GM19238 (cell line): ENCODE results near the gene PHACTR1.

Experiments used
- DNase-seq: peaks from one replicate; pipeline ENCODE4 v3.0.0; 2011; ENCODE audit warnings: low spot score; ENCODE audit not compliant: insufficient read length

PHACTR1 gene

GRCh38 chr6:12947967-12948366, 231.4 kb downstream of the PHACTR1 start:
- DNase-seq = no peak

GRCh38 chr6:12950976-12951375, 234.4 kb downstream of the PHACTR1 start:
- no peak for DNase-seq

GRCh38 chr6:12951415-12951814, 234.8 kb downstream of the PHACTR1 start:
- no peak for DNase-seq

- DNase-seq = no peak
Observed at GRCh38 chr6:12952318-12952717, 235.8 kb downstream of the PHACTR1 start.

- no peak for DNase-seq
Observed at GRCh38 chr6:12955956-12956355, 239.4 kb downstream of the PHACTR1 start.

- DNase-seq = no peak
Observed at GRCh38 chr6:12956991-12957320, 240.4 kb downstream of the PHACTR1 start.

GRCh38 chr6:12957321-12958051, 240.9 kb downstream of the PHACTR1 start:
- no peak for DNase-seq

- DNase-seq = no peak
Observed at GRCh38 chr6:12958052-12958706, 241.6 kb downstream of the PHACTR1 start.

GRCh38 chr6:12961761-12962160, 245.2 kb downstream of the PHACTR1 start:
- DNase-seq = no peak

- DNase-seq = no peak
Observed at GRCh38 chr6:12962529-12962928, 246.0 kb downstream of the PHACTR1 start.

- DNase-seq = no peak
Observed at GRCh38 chr6:12962987-12963386, 246.4 kb downstream of the PHACTR1 start.

GRCh38 chr6:12963567-12963966, 247.0 kb downstream of the PHACTR1 start:
- DNase-seq = no peak

GRCh38 chr6:12967686-12968085, 251.1 kb downstream of the PHACTR1 start:
- DNase-seq = no peak

GRCh38 chr6:12968290-12968689, 251.7 kb downstream of the PHACTR1 start:
- no peak for DNase-seq

- DNase-seq = no peak
Observed at GRCh38 chr6:12968839-12969558, 252.4 kb downstream of the PHACTR1 start.

- no peak for DNase-seq
Observed at GRCh38 chr6:12969966-12970365, 253.4 kb downstream of the PHACTR1 start.

- DNase-seq = no peak
Observed at GRCh38 chr6:12973386-12973785, 256.8 kb downstream of the PHACTR1 start.

- no peak for DNase-seq
Observed at GRCh38 chr6:12974551-12974950, 258.0 kb downstream of the PHACTR1 start.

- no peak for DNase-seq
Observed at GRCh38 chr6:12976366-12976765, 259.8 kb downstream of the PHACTR1 start.

GRCh38 chr6:12977206-12977605, 260.6 kb downstream of the PHACTR1 start:
- no peak for DNase-seq

GRCh38 chr6:12977806-12978205, 261.2 kb downstream of the PHACTR1 start:
- DNase-seq = no peak

GRCh38 chr6:12980741-12981140, 264.2 kb downstream of the PHACTR1 start:
- no peak for DNase-seq

- no peak for DNase-seq
Observed at GRCh38 chr6:12984776-12985175, 268.2 kb downstream of the PHACTR1 start.
